Aorta (tissue), 5 donors: ENCODE data around the gene MAT2A. TPM values are rescaled to one million over a fixed set of nuclear protein-coding genes. Genes with fewer than 3 reads are reported as not detected.

Experiments
- ATAC-seq: fragments of 200-7000 bp; cut with Tn5 transposase; one replicate; pipeline ENCODE4 v1.9.1; 2022; ENCODE audit warnings: moderate library complexity; ENCODE audit not compliant: low FRiP score
- DNase-seq, 2 donors: peaks; one replicate each; pipeline ENCODE4 v3.0.0-alpha.2; 2020
- H3K27ac ChIP-seq, 2 donors: one replicate each; pipeline ENCODE4 v1.5.1; 2013; ENCODE audit warnings: low read length in 2 of 2, mild to moderate bottlenecking in 2 of 2, moderate library complexity in 2 of 2, control low read depth in 1 of 2, inconsistent platforms in 1 of 2, low read depth in 1 of 2
- H3K27me3 ChIP-seq, 2 donors: one replicate each; pipeline ENCODE4 v1.6.1; 2013; ENCODE audit warnings: control low read depth in 1 of 2, low read length in 1 of 2, mild to moderate bottlenecking in 1 of 2, moderate library complexity in 1 of 2; ENCODE audit not compliant: insufficient read depth in 2 of 2, control insufficient read depth in 1 of 2
- H3K36me3 ChIP-seq, 2 donors: one replicate each; pipeline ENCODE4 v1.6.1; 2013; ENCODE audit warnings: control low read depth in 1 of 2, low read length in 1 of 2, mild to moderate bottlenecking in 1 of 2; ENCODE audit not compliant: insufficient read depth in 2 of 2, control insufficient read depth in 1 of 2
- H3K4me1 ChIP-seq, 2 donors: one replicate each; pipeline ENCODE4 v1.6.1; 2013; ENCODE audit warnings: low read length in 2 of 2, control low read depth in 1 of 2, mild to moderate bottlenecking in 1 of 2, moderate library complexity in 1 of 2; ENCODE audit not compliant: insufficient read depth in 2 of 2, control insufficient read depth in 1 of 2
- H3K4me3 ChIP-seq, 2 donors: one replicate each; pipeline ENCODE4 v1.5.1; 2013; ENCODE audit warnings: low read length in 2 of 2, control low read depth in 1 of 2, mild to moderate bottlenecking in 1 of 2
- H3K9me3 ChIP-seq: one replicate; pipeline ENCODE4 v1.6.1; 2013; ENCODE audit warnings: mild to moderate bottlenecking, low read length; ENCODE audit not compliant: control insufficient read depth
- WGBS, 2 donors: extraction: QIAGEN DNeasy Blood & Tissue Kit; methylation state at CpG; one replicate each; pipeline ENCODE4 v1.1.7; 2013; 5-methylcytosine and 5-hydroxymethylcytosine counted together
- intact Hi-C, 2 donors: fragments of 100-400 bp; cut with DNase I; formaldehyde crosslinking; loops; one replicate each; pipeline versions ENCODE4 v1.14.2 to v1.15.0; 2022
- polyA plus RNA-seq, 2 donors: library from polyadenylated mRNA; stranded (reverse); fragments of 200-250 nt; gene quantifications; one replicate each; pipeline ENCODE4 v1.2.3, GENCODE V29; 2013
- total RNA-seq, 2 donors: library from RNA; stranded (reverse); fragmentation: NEBNext Ultra II Directional; extraction: Animal tissue kit (Norgen Biotek cat#: 25700); gene quantifications; one replicate each; pipeline ENCODE4 v1.2.1, GENCODE V29; 2021
- donor health status: healthy with polysubstance abuse.
- donor health status: Bipolar disorder and iron deficiency.
- donor health status: DM: no; HTN: no; CAD: no.
- donor health status: DM: no; HTN: no; CAD: no.
- donor health status: DM: yes; HTN: yes; CAD: no.

The MAT2A gene
- total and polyA plus RNA-seq, 4 donors = 48.8 to 397 (median 180) TPM

DNA sequence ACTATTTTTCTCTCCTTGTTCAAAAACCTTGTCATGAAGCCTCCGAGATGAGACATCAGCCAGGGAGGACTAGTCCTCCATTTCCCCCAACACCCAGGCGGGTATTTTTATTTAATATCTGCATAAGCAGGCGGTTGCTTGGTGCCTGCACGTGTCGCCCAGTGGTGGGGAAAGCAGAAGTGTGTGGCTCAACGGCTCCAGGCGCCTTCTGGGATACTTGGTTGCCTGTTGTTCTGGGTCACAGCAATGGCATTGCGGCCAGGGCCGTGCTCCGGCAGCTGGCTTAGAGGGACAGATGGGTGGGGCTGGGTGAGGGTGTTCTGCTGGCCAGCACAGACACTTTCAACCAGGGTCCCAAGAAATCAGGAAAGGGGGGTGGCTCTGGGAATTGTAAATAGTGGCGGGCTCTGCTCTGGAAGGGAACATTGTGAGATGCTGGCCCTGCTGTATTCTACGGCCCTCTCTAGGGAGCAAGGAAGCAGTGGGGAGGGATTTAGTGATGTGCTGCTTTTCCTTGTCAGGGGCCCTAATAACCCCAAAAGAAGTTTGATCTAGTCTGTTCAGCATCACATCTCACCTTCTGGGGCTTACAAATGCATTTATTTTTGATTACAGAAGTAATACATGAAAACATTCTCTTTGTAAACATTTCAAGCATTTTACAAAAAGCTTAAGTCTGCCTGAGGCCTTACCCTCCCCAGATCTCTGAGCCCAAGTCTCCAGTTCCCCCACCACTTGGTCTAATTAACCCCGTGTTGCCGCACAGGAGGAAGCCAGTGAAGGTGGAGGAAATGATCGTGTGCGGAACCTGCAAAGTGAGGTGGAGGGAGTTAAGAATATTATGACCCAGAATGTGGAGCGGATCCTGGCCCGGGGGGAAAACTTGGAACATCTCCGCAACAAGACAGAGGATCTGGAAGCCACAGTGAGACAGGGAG is 39.5 kb downstream of the MAT2A start:
- H3K27ac ChIP-seq = no peak overlapping the region
- no peaks in the 10 kb centered on the region for H3K36me3 ChIP-seq
- WGBS, 2 donors = 65 to 75% methylated on average over 19 of the region's 19 CpGs
- peak in 1 of 2 donors; percentile 86 for DNase-seq
- no peaks in the 10 kb centered on the region for H3K4me1 ChIP-seq
- H3K27me3 ChIP-seq = no peaks in the 10 kb centered on the region
- intact Hi-C loops = no loop called here
- no peaks in the 10 kb centered on the region for H3K9me3 ChIP-seq
- peak; percentile 78 for ATAC-seq
- no peak overlapping the region for H3K4me3 ChIP-seq

DNA sequence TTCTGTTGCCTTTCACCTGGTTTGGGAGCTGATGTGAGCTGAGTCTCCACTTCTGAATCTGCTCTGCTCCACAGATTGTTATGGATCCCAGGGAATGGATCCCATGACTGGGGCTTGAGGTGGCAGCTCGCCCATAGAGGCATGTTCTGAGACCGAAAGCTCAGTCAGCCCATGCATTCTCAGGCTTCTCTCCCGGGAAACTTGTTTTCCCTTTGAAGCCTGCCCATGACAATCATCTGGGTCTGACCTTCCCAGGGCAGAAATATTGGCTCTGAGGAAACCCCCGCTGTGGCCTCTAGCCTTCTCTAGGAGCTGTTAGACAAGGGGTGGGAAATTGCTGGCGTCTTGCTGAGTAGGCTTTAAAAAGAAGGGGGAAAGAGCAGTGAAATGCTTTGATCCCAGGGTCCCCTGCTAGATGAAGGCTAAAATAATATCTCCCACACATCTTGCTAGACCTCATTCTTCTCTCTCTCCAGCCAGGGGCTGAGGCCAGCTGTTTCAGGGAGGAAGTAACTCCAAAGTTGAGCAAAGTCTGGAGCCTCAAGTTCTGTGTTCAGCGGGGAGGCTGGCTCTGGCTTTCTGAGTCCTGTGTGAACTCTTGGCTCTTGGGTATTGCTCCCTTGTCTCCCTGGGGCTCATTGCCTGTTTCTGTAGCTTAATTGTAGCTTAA is 40.4 kb downstream of the MAT2A start:
- intact Hi-C loops = no loop called here
- Histone ChIP-seq H3K4me3 (no peak overlapping the region), H3K36me3 (no peaks in the 10 kb centered on the region), H3K9me3 (no peaks in the 10 kb centered on the region), H3K27me3 (no peaks in the 10 kb centered on the region), H3K27ac (no peak overlapping the region), H3K4me1 (no peaks in the 10 kb centered on the region)
- DNase-seq (peak in 1 of 2 donors; percentile 66), ATAC-seq (no peak)
- 39 to 52% methylated on average over 6 of the region's 6 CpGs for WGBS, 2 donors

- 83 to 87% methylated on average over 3 of the region's 3 CpGs for WGBS, 2 donors
- H3K9me3 ChIP-seq = no peaks in the 10 kb centered on the region
- no peak for ATAC-seq
- no peaks in the 10 kb centered on the region for H3K27me3 ChIP-seq
- no peaks in the 10 kb centered on the region for H3K4me1 ChIP-seq
- no peak overlapping the region for H3K27ac ChIP-seq
- H3K4me3 ChIP-seq = no peak overlapping the region
- H3K36me3 ChIP-seq = no peaks in the 10 kb centered on the region
- intact Hi-C loops = no loop called here
- no peak for DNase-seq
Measured at GRCh38 chr2:85580206-85580605, 41.2 kb downstream of the MAT2A start.

- Histone ChIP-seq H3K27me3 (no peaks in the 10 kb centered on the region), H3K4me3 (no peak overlapping the region), H3K9me3 (no peaks in the 10 kb centered on the region), H3K36me3 (no peaks in the 10 kb centered on the region), H3K27ac (no peak overlapping the region), H3K4me1 (no peaks in the 10 kb centered on the region)
- intact Hi-C loops = no loop called here
- no peak for DNase-seq
- ATAC-seq = no peak
- WGBS, 2 donors = 91 to 95% methylated on average over 1 of the region's 1 CpG
Measured at GRCh38 chr2:85582492-85582891, 43.5 kb downstream of the MAT2A start.

- no peak for ATAC-seq
- no peaks in the 10 kb centered on the region for H3K4me1 ChIP-seq
- DNase-seq = peak in 1 of 2 donors; percentile 61
- H3K36me3 ChIP-seq = no peaks in the 10 kb centered on the region
- H3K27ac ChIP-seq = peak overlapping the region in 1 of 2 donors; percentile 60
- no peaks in the 10 kb centered on the region for H3K27me3 ChIP-seq
- H3K4me3 ChIP-seq = peak overlapping the region; percentile 36 to 63
- intact Hi-C loops = no loop called here
- WGBS, 2 donors = 22 to 24% methylated on average over 16 of the region's 16 CpGs
- H3K9me3 ChIP-seq = no peaks in the 10 kb centered on the region
Measured at GRCh38 chr2:85583667-85584353, 44.8 kb downstream of the MAT2A start.

- intact Hi-C loops = no loop called here
- WGBS, 2 donors = 0 to 1% methylated on average over 42 to 52 of the region's 52 CpGs
- peak within 1 kb of the TSS; percentile 24 to 87 for H3K27ac ChIP-seq
Measured at GRCh38 chr2:85584354-85584856, 45.4 kb downstream of the MAT2A start, which contains the start of gene VAMP5. Gene VAMP5 (plus strand): TSS chr2:85584431. CDS start chr2:85584491, 60 bp downstream.

DNA sequence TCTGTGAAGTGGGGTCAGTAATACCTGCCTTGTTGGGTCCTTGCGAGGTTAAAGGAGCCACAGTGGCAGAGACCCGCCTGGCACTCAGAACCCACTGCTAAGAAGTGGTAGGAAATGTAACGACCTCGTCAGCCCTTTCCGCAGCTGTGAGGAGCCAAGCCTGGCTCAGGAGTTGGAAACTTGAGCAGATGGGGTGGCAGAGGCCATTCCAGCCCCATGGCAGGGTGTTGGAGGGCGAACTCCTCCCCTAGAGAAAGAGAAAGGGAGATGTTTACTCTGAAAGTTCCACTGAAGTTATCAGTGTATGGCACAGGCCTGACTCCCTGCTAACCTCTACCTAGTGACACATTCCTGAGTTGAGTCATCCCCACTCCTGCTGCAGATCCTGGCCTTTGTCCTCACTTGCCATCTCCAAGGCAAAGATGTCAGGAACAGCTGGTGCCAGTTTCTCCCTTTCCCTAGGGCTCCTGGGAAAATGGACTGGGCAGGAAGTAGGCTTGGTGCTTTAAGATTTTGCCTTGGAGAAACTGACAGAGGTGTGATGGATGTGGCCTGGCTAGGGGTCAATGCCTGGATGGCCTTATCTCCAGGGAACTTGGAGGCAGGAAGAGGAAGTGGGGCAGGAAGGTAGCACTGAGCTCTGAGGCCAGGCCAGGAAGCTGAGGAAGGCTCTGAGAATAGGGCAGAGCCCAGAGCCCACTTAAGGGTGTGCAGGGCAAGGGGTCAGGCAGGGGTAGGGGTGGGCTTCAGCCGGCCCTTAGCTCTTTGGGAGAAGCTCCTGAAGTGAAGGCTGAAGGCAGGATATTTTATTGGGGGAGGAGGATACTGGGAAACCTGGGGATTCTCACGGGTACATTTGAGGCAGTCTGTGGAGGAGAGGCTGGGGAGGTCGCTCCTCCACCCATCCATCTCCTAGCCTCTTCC is 46.2 kb downstream of the MAT2A start:
- WGBS, 2 donors = 5 to 15% methylated on average over 8 to 9 of the region's 9 CpGs
- Histone ChIP-seq H3K36me3 (no peaks in the 10 kb centered on the region), H3K9me3 (no peaks in the 10 kb centered on the region), H3K4me1 (no peaks in the 10 kb centered on the region), H3K27ac (peak overlapping the region; percentile 24 to 87), H3K4me3 (peak overlapping the region in 1 of 2 donors; percentile 36), H3K27me3 (no peaks in the 10 kb centered on the region)
- peak; percentile 61 for ATAC-seq
- peak in 1 of 2 donors; percentile 60 for DNase-seq
- intact Hi-C loops = no loop called here

More at GRCh38 chr2:85584354-85584856, 45.4 kb downstream of the MAT2A start, which contains the start of gene VAMP5:
- H3K27me3 ChIP-seq = no peaks in the 10 kb centered on the region
- no peaks in the 10 kb centered on the region for H3K9me3 ChIP-seq
- H3K36me3 ChIP-seq = no peaks in the 10 kb centered on the region
- DNase-seq = peak; percentile 65 to 82
- peak within 1 kb of the TSS; percentile 36 to 63 for H3K4me3 ChIP-seq
- H3K4me1 ChIP-seq = no peaks in the 10 kb centered on the region
- peak; percentile 79 for ATAC-seq
